Chondrocyte (in vitro differentiated cells): ENCODE data around the gene RTL1. TPM values are rescaled to one million over a fixed set of nuclear protein-coding genes. Genes with fewer than 3 reads are reported as not detected.
A peak's percentile ranks its signal among the peaks of the same experiment; 100 is the strongest.

Experiments used
- DNase-seq: peaks from one replicate; pipeline ENCODE4 v3.0.0; 2021; ENCODE audit warnings: mixed read lengths, low spot score
- H3K27ac Mint-ChIP-seq: one replicate; pipeline ENCODE4 v1.8.0; 2021; ENCODE audit warnings: mild to moderate bottlenecking, moderate library complexity, mixed read lengths; ENCODE audit not compliant: unreplicated experiment
- H3K27me3 Mint-ChIP-seq: 2 replicates; pipeline ENCODE4 v1.8.0; 2021; ENCODE audit warnings: low read depth, mixed read lengths
- H3K36me3 Mint-ChIP-seq: 2 replicates; pipeline ENCODE4 v1.8.0; 2021; ENCODE audit warnings: low read depth, mixed read lengths
- H3K4me1 Mint-ChIP-seq: 2 replicates; pipeline ENCODE4 v1.8.0; 2021; ENCODE audit warnings: low read depth, mild to moderate bottlenecking, mixed read lengths
- H3K4me3 Mint-ChIP-seq: one replicate; pipeline ENCODE4 v1.8.0; 2021; ENCODE audit warnings: mild to moderate bottlenecking, moderate library complexity, mixed read lengths; ENCODE audit not compliant: unreplicated experiment
- H3K9me3 Mint-ChIP-seq: 2 replicates; pipeline ENCODE4 v1.8.0; 2021; ENCODE audit warnings: low read depth, mixed read lengths
- CTCF ChIP-seq: fragments of 200-600 bp; sonication (generic); IDR thresholded peaks from 2 replicates; pipeline ENCODE4 v1.5.0; 2021; ENCODE audit warnings: antibody characterized with exemption, mild to moderate bottlenecking, moderate library complexity
- total RNA-seq: library from RNA; stranded (reverse); gene quantifications from 3 replicates; pipeline ENCODE4 v1.2.1, GENCODE V29; 2021

Gene RTL1
- total RNA-seq, 1 donor from 2014 or later: 0.02 TPM

GRCh38 chr14:100878271-100879146 lies 25.0 kb downstream of the RTL1 start:
- Mint-ChIP-seq H3K9me3 (peaks cover 10% of the 10 kb centered on the region), H3K4me3 (no peak overlapping the region), H3K4me1 (no peaks in the 10 kb centered on the region), H3K36me3 (peaks cover 3% of the 10 kb centered on the region), H3K27me3 (peaks cover 4% of the 10 kb centered on the region), H3K27ac (no peak overlapping the region)
- TF ChIP-seq CTCF: no peak
- DNase-seq: peak; percentile 77

- no peak overlapping the region for H3K27ac Mint-ChIP-seq
- H3K9me3 Mint-ChIP-seq: no peaks in the 10 kb centered on the region
- no peak overlapping the region for H3K4me3 Mint-ChIP-seq
- peaks cover 2% of the 10 kb centered on the region for H3K27me3 Mint-ChIP-seq
- DNase-seq: peak; percentile 69
- H3K36me3 Mint-ChIP-seq: no peaks in the 10 kb centered on the region
- no peaks in the 10 kb centered on the region for H3K4me1 Mint-ChIP-seq
- no peak for TF ChIP-seq CTCF
These were observed 27.5 kb downstream of the RTL1 start for GRCh38 chr14:100875861-100876590.

- Mint-ChIP-seq H3K27me3 (no peaks in the 10 kb centered on the region), H3K4me1 (no peaks in the 10 kb centered on the region), H3K27ac (no peak overlapping the region), H3K9me3 (no peaks in the 10 kb centered on the region), H3K36me3 (no peaks in the 10 kb centered on the region), H3K4me3 (no peak overlapping the region)
- TF ChIP-seq CTCF: no peak
- DNase-seq: peak; percentile 49
These were observed 28.4 kb downstream of the RTL1 start for GRCh38 chr14:100875126-100875525.

DNA sequence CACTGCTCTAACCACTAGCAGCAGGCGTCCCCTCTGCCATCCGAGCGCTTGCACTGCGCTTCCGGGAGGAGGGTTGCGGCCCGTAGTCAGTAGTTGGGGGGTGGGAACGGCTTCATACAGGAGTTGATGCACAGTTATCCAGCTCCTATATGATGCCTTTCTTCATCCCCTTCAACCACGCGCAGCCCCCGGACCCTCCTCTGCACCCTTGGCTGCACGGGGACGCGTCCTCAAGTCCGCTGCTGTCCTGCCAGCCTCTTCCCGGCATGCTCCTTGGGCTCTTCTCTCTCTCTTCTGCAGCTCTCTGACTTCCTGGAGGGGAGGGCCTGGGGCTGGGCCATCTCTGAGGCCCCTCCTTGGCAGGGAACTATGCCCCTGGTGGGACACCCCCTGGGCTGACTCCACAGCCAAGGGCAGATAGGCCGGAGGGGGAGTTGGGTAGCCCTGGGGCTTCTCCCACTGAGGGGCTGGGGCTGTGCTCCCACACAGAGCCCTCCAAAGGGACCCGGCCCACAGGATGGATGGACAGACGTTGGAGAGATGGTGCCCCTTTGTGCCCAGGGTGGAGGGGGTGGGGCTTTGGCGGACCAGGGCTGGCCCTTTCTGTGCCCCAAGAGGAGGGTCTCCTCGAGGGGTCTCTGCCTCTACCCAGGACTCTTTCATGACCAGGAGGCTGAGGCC lies 29.0 kb downstream of the RTL1 start:
- Mint-ChIP-seq H3K4me1 (no peaks in the 10 kb centered on the region), H3K4me3 (no peak overlapping the region), H3K27me3 (no peaks in the 10 kb centered on the region), H3K9me3 (no peaks in the 10 kb centered on the region), H3K27ac (peak overlapping the region; percentile 41), H3K36me3 (no peaks in the 10 kb centered on the region)
- no peak for TF ChIP-seq CTCF
- DNase-seq: peak; percentile 77

- no peak for TF ChIP-seq CTCF
- H3K36me3 Mint-ChIP-seq: no peaks in the 10 kb centered on the region
These were observed 29.5 kb downstream of the RTL1 start for GRCh38 chr14:100874051-100874410.

More at GRCh38 chr14:100874051-100874410, 29.5 kb downstream of the RTL1 start:
- Mint-ChIP-seq H3K27me3 (no peaks in the 10 kb centered on the region), H3K27ac (no peak overlapping the region), H3K4me1 (no peaks in the 10 kb centered on the region), H3K4me3 (no peak overlapping the region), H3K9me3 (no peaks in the 10 kb centered on the region)
- DNase-seq: no peak
